WI38 (cell line): Measurements from ENCODE around the gene WASF2.
"Not testable (repeated sequence)": the region's sequence is repeated elsewhere in the genome, so short reads cannot be mapped to it uniquely, and the experiment has no call there.

Experiments
- H3K4me3 ChIP-seq: 2 replicates; pipeline ENCODE4 v1.5.1; 2011; ENCODE audit warnings: low read depth, mild to moderate bottlenecking, control low read depth, low read length
- TF ChIP-seq, protein P1 (sequence below): IDR thresholded peaks from 2 replicates; pipeline ENCODE4 v1.5.1; 2012; ENCODE audit warnings: low read depth, mild to moderate bottlenecking, control low read depth, low read length

Gene WASF2

DNA sequence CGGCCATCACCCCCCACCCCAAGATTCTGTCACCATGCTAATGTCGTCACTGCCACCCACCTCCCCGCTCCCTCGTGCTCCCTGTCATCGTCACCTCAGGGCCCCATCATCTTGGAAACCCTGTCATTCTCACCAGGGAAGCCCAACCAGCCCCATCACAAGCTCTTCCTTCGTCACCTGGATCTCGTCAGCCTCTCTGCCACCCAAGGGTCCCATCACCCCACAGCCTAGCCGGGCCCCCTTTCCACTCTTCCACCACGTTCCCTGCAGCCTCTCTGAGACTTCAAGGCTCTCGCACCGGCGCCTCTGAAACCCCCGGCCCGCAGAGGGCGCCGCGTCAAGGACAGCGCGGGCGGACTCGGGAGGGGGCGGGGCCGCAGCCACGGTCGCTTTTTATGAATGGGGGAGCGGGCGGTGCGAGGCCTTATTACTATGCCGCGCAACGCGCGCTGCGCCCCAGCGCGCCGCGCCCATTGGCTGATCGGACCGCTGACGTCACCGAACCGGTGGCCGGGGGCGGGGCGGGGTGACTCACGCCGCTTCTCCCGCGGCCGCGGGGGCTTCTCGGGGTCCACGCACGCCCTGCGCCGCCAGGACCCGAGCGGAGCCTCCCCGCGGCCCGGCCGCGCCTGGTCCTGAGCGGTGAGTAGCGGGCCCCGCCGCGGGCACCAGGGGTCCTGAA lies 97.7 kb downstream of the WASF2 start, which contains the start of gene GPR3:
Gene GPR3, plus strand, starts transcription at position 527 of the 682 bp plus-strand sequence. CDS start 1,177 bp downstream, outside the sequence.
- H3K4me3 ChIP-seq = peak within 1 kb of the TSS; percentile 87
- TF ChIP-seq, protein P1, sequence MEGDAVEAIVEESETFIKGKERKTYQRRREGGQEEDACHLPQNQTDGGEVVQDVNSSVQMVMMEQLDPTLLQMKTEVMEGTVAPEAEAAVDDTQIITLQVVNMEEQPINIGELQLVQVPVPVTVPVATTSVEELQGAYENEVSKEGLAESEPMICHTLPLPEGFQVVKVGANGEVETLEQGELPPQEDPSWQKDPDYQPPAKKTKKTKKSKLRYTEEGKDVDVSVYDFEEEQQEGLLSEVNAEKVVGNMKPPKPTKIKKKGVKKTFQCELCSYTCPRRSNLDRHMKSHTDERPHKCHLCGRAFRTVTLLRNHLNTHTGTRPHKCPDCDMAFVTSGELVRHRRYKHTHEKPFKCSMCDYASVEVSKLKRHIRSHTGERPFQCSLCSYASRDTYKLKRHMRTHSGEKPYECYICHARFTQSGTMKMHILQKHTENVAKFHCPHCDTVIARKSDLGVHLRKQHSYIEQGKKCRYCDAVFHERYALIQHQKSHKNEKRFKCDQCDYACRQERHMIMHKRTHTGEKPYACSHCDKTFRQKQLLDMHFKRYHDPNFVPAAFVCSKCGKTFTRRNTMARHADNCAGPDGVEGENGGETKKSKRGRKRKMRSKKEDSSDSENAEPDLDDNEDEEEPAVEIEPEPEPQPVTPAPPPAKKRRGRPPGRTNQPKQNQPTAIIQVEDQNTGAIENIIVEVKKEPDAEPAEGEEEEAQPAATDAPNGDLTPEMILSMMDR = peak; percentile 52

DNA sequence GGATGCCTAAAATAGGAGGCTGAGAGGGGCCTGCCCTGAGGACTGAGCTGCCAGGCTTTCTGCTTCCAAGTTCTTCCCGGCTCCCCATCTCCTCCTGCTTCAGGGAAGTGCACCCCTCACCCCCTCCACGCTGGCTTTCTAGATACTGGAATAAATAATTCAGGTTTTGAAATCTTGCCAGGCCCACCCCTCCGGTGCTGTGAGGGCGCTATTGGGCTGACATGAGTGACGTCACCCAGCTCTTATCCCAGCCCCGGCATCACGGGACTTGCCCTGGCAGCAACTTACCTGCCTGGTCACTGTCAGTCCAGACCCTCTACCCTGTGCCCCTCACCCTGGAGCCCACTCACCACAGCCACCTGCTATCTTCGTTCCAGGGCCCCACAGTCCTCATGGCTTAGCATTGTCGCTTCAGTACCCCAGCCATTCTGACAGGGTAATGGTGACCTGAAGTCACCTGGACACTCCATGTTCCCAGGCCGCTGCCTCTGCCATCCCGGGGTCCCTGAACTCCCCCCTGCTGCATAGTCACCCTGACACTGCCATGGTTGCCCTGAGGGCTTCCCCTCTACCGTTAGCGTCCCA lies 98.4 kb downstream of the WASF2 start:
- TF ChIP-seq, protein P1 = no peak
- H3K4me3 ChIP-seq = peak overlapping the region; percentile 48

DNA sequence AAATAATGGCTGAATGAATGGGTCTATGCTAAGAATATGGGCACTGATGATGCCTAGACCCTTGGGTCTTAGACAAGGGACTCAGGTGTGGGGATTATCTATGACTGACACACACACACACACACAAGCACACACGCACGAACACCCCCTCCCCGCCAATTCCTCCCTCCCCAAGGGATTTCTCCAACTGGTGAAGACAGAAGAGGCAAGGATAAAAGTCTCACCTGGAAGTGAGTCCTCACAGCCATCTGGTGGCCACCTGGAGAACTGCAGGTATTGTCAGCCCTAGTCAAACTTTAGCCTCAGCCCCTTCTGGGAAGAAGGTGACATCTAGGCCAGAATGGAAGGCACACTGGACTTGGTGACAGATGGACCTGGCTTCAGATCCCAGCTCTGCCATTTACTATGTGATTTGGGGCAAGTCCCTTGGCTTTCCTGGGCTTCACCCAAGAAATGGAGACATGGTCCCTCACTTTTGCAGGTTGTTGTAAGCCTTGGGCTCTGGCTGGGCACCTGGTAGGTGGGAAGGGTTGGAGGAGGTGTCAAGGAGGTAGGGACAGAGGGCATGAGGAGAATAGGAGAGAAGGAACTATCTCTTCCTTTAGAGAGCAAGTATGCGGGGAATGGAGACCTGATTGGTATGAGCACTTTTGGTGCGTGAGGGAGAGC lies 101.5 kb downstream of the WASF2 start:
- H3K4me3 ChIP-seq = no peak overlapping the region
- TF ChIP-seq, protein P1 = peak; percentile 93

DNA sequence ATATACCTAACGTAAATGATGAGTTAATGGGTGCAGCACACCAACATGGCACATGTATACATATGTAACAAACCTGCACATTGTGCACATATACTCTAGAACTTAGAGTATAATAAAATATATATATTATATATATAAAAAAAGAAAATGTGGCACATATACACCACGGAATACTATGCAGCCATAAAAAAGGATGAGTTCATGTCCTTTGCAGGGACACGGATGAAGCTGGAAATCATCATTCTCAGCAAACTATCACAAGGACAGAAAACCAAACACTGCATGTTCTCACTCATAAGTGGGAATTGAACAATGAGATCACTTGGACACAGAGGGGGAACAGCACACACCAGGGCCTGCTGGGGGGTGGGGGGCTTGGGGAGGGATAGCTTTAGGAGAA lies 105.2 kb downstream of the WASF2 start:
- not testable (repeated sequence) for H3K4me3 ChIP-seq

DNA sequence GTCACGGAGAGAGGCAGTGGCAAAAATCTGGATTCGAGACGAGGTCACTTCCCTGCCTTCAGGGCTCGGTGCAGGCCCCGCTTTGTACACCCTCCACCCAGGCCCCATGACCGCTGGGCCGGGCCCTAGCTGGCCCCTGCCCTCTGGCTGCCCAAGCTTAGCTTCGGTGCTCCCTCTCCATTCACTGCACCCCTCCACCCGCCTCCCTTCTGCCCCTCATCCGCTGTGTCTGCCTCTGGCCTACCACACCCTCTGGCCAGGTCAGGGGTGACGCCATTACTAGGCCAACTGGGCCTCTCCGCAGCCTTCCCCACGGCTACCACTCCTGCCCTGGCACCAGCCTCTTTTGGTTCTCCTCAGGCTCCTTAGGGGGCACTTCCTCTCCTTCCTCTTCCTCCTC lies 106.3 kb downstream of the WASF2 start:
- H3K4me3 ChIP-seq = no peak overlapping the region
- TF ChIP-seq, protein P1 = no peak

DNA sequence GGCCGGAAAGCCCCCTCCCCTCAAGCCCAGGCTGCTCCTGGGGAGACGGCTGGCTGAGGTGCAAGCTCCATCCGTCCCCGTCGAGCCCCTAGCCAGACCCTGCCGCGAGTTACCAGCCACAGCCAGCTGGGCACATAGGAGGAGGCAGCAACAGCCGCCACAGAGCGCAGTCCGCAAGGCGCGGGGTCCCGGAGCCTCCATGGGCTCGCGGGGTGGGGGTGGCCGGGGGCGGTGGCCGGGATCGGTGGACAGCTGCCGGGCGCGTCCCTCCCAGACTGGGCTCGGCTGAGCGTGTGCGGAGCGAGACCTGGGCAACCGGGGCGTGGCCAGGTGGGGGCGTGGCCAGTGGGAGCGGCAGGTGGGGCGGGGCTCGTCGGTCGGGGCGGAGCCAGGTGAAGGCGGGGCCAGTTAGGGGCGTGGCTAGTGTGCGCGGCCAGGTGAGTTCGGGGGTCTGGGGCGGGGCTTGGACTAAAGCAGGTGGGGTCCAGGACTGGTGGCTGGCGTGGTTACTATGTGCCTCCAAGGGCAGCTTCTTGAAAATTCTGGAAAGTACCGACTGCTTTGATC lies 106.8 kb downstream of the WASF2 start, which contains the start of gene CD164L2:
Gene CD164L2, minus strand, starts transcription at position 295 of the 567 bp plus-strand sequence. Its CDS starts 94 bp downstream, at position 201.
- no peak within 1 kb of the TSS for H3K4me3 ChIP-seq
- TF ChIP-seq, protein P1 = no peak

DNA sequence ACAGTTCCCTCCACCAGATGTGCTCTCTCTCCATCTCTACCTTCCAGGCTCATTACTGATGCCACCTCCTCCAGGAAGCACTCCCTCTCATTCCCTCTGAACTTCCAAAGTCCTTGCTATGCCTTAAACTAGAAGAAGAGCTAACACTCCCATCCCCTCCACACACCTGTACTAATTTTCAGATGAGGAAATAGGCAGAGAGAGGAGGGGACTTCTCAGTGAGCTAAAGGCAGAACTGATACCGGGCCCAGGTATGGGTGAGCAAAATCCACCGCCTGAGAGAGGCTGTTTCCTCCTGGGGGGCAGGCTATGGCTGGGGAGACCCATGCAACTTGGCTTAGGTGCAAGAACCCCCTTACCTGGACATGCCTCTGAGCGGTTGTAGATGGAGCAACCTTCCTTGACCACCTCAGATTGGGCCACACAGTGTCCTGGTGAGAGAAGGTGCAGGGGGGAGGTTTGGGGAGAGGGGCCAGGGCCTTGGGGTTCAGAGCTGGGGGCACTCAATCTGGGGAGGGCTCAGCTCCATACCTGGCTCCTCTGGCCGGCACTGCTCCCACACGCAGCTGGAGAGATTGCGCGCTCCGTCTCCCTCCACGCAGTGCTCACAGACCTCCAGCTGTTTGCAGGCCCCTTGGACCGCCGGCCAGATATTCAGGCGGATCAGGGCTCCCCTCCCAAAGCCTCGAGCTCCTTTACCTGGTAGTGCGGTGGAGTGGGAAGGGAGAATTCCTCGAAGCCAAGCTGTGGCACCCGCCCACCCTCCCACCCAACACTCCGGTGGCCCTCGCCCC lies 107.8 kb downstream of the WASF2 start:
- TF ChIP-seq, protein P1 = no peak
- no peak overlapping the region for H3K4me3 ChIP-seq
